ENCODE data around the gene WFS1.

WFS1 gene

DNA sequence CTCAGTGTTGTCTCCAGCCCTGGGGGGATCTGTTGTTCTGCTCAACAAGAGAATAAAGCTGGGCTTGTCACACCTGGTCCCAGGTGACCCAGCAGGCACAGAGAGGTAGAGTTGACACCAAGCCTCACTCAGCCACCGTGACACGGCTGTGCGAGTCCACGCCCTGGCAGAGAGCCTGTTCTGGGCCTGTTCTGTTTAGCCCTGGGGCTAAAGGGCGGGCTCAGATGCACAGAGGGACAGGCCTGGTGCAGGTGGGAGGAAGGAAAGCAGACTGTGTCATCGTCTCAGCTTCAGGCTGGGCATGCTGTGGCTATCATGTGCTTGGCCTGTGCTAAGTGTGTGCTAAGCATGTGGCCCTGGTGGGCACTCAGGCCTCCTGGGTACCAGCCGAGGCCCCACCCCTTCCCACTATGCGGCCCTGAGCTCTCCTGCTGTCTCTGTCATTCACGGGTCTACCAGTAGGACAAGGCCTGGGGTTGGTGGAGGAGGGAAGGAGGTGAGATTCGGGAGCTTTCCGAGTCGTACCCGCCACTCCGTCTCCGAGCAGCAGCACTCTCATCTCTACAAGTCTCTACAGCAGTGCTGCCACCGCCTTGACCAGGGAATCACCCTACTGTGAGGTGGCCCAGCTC is 10.8 kb downstream of the WFS1 start:
- no peak for DNase-seq

DNA sequence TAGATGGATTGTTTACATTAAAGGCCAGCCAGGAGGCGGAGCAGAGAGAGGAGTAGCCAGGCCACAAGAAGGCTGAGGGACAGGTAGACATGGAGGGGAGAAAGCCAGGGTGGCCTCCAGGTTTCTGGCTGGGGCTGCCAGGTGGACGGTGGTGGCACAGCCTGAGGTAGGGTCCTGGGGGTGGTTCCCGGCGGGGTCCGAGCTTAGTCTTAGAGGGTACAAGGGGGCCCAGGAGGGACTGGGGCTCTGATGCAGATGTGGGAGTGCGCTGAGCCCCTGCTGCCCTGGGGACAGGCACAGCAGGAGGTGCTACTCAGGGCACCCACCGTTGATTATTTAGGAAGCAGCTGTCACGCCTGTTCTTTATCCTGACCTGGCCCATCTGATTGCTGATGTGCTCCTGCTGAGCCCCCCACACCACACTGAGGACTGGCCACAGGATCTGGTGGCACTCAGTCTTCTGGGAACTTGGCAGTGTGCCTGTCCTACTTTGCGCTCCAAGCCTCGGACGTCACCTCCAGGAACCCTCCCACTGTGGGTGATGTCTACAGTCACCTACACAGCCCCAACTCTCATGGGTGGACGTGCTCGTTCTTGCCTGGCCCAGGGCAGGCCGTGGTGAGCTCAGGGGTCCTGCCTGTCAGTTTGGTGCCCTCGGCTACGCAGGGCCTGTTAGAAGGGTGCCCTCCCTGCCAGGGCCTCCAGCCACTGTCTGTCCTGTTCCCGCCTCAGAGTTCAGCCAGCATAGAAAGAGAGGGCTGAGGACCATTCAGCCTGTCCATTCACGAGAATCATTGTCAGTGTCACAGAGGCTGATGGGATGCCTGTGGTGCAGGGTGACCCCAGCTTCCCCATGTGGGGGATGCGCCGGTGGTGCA is 12.0 kb downstream of the WFS1 start:
- no peak for DNase-seq

DNA sequence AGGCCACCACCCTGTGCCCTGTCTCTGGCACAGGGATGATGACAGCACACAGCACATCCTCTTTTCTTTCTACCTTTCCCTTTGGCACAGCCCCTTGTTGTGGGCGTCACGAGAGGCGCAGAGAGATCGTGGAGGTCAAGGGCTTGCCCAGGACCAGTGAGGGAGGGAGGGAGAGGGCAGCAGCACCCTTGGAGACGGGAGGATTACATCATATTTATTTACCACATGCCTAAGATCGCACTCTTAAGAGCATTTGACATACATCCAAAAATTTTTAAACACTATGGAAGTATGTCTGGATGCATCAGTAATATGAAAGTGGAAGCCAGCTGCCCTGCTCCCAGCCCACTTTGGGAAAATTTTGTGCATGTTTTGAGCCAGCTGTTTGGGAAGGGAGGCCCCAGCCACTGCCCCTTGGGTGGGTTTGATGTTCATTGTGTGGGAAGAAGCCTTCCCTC is 12.7 kb downstream of the WFS1 start:
- no peak for DNase-seq

DNA sequence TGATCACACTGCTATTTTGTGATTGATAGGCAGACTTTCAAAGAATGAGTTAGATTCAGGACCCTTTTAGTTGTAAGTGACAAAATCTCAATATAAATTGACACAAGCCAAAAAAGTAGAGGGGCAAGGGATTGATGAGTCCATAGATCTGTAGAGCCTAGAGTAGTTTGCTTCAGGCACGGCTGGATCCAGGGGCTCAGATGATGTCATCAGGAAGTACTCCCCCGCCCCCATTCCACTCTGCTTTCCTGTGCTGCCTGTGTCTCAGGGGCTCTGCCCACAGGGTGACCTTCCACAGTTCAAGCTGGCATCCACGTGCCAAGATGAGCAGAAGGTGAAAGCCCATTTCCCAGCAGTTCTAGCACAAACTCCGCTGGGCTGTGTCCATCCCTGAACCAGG is 13.6 kb downstream of the WFS1 start:
- DNase-seq: no peak

GRCh38 chr4:6287017-6287788 is 17.6 kb downstream of the WFS1 start:
- DNase-seq: no peak

GRCh38 chr4:6288342-6288741 is 18.7 kb downstream of the WFS1 start:
- no peak for DNase-seq

- no peak for DNase-seq
These were observed 19.2 kb downstream of the WFS1 start for GRCh38 chr4:6288871-6289270.

- DNase-seq: no peak
These were observed 20.6 kb downstream of the WFS1 start for GRCh38 chr4:6290256-6290655.

GRCh38 chr4:6290769-6291547 is 21.3 kb downstream of the WFS1 start:
- DNase-seq: no peak

DNA sequence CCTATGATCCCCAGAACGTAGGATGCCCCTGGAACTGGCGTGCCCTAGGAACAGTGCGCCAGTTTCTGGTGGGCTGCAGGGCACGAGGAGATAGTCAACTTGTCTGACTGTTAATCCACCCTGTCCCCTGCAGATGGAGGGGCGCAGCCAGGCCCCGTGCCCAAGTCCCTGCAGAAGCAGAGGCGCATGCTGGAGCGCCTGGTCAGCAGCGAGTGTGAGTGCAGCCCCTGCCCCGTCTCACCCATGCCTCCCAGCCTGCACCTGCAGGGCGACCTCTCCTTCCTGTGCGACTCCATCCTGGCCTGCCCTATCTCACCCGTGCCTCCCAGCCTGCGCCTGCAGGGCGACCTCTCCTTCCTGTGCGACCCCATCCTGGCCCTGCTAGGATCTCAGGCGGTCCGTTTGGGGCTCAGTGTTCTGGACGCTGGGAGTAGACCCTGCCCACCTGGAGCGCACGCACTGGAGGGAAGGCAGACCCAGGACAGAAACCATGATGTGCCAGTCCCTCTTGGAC is 22.2 kb downstream of the WFS1 start:
- no peak for DNase-seq

GRCh38 chr4:6292376-6293096 is 22.9 kb downstream of the WFS1 start:
- DNase-seq: no peak

GRCh38 chr4:6293097-6293445 is 23.4 kb downstream of the WFS1 start:
- no peak for DNase-seq

DNA sequence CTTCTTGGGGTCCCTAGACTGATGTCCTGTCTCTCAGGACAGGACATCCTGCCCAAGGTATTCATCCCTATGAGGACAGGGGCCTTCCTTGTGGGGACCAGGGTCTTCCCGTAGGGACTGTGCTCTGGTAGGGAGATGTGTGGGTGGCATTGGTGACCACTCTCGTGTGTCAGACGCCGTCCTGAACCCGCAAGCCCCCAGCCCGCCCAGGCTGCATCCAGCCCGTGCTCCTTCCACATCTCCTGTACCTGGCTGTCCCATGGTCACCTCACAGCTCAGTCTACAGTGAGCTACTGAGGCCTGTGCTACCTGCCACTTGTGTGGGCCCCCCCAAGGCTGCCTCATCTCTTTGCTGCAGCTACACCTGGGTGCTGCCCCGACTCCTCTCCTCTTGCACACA is 24.0 kb downstream of the WFS1 start:
- DNase-seq: no peak

GRCh38 chr4:6294705-6295421 is 25.2 kb downstream of the WFS1 start:
- DNase-seq: no peak

DNA sequence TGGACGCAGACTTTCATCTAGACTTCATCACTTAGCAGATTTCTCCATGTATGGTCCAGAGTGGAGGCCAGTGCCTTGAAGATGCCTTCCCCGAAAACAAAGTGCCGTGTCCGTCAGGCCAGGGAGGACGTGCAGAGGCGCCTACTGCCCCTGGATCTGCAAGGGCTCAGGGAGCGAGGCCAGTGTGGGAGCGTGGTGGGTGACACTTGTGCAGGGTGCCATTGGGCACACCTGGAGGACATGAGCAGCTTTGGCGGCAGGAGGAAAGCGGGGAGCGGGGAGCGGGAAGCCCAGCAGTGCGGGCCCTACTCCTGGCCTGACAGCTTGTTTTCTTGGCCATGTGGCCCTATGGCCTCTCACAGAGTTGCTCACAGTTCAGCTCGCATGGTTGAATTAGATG is 25.8 kb downstream of the WFS1 start:
- DNase-seq: no peak

- DNase-seq: no peak
These were observed 26.4 kb downstream of the WFS1 start for GRCh38 chr4:6296026-6296425.

DNA sequence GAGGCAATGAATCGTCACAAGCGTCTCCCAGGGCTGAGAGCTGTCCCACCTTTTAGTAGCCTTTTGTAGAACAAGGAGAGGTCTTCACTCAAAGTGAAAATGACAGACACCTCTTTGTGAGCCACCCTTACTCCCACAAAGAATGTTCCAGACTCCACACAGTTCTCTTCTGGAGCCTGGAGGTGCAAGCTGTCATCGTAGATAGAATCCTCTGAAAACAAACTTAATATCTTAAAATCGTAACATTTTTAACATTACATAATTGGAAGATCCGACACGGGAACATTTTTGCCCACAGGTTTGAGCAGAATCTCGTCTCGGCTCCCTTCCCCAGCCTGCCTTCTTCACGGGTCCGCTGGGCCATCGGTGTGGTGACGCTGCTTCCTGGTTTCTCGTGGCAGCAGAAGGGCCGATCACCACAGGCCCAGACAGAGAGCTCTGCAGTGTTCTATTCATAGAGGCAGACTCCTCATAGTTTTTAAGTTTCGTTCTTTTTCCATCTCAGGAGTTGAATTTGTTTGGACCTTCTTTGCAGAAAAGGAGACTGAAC is 27.7 kb downstream of the WFS1 start:
- no peak for DNase-seq

- DNase-seq: no peak
These were observed 28.4 kb downstream of the WFS1 start for GRCh38 chr4:6298035-6298434.

- DNase-seq: no peak
These were observed 29.2 kb downstream of the WFS1 start for GRCh38 chr4:6298852-6299251.

GRCh38 chr4:6299875-6300274 is 30.2 kb downstream of the WFS1 start:
- DNase-seq: no peak

- DNase-seq: no peak
These were observed 30.7 kb downstream of the WFS1 start for GRCh38 chr4:6300359-6300758.

All from CD4-positive, alpha-beta T cell treated with Interleukin-21 for 1 hour (primary cell).